Skeletal muscle cell (primary cell): ENCODE measurements around the gene GPR137.

Experiments
- DNase-seq: peaks from one replicate; pipeline ENCODE4 v3.0.0-alpha.2; 2010; ENCODE audit warnings: low read depth
- H3K4me3 ChIP-seq: 2 replicates; pipeline ENCODE4 v1.5.1; 2011; ENCODE audit warnings: low read depth, mild to moderate bottlenecking, control low read depth, low read length, moderate library complexity

The GPR137 gene

GRCh38 chr11:64262271-64263002 lies 23.2 kb upstream of the GPR137 start:
- no peak for DNase-seq
- no peak overlapping the region for H3K4me3 ChIP-seq

- DNase-seq = no peak
These were observed 22.4 kb upstream of the GPR137 start for GRCh38 chr11:64263021-64263946.

DNA sequence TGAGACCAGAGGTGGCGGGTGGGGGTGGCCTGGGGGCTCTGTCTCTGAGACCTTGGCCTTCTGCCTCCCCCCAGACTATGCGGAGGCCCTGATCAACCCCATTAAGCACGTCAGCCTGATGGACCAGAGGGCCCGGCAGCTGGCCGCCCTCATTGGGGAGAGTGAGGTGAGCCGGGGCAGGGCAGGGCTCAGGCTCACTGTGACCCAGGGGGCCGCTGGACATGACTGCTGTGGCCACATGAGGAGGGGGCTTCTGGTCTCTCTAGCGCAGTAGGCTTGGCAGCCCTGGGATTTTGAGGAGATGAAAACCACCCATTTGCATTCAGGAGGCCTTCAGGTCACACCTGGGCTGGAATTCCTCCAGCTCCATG lies 21.7 kb upstream of the GPR137 start:
- DNase-seq = no peak
- H3K4me3 ChIP-seq = no peak overlapping the region

More at GRCh38 chr11:64263021-64263946, 22.4 kb upstream of the GPR137 start:
- no peak overlapping the region for H3K4me3 ChIP-seq

- H3K4me3 ChIP-seq = no peak overlapping the region
- no peak for DNase-seq
These were observed 21.2 kb upstream of the GPR137 start for GRCh38 chr11:64264371-64264852.

DNA sequence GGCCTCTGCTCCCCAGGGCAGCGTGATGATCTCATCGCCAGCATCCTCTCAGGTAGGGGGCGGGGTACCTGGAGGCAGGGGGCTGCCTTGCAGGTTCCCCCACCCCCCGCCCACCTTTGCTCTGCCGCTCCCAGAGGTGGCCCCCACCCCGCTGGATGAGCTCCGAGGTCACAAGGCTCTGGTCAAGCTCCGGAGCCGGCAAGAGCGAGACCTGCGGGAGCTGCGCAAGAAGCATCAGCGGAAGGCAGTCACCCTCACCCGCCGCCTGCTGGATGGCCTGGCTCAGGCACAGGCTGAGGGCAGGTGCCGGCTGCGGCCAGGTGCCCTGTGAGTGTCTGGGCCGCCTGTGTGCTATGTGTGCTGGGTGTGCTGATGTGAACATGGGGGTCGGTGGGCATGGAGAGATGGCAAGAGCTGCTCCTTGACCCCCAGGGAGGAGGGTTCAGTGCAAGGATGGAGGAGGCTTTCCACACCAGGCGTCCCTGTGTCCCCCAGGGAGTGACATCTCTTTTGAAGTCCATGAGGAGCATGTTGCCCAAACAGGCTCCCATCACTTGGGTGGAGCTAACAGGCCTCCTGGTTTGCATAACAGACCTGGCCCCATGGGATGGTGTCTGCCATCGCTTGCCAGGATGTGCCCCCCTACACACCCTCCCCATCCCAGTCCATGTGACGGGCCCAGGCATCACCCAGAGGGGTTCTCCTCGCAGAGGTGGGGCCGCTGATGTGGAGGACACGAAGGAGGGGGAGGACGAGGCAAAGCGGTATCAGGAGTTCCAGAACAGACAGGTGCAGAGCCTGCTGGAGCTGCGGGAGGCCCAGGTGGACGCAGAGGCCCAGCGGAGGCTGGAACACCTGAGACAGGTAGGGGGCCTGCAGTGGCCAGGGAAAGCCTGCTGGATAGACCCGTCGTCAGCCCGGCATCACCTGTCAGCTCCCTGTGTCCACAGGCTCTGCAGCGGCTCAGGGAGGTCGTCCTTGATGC lies 20.2 kb upstream of the GPR137 start:
- no peak for DNase-seq
- no peak overlapping the region for H3K4me3 ChIP-seq

- DNase-seq = no peak
- no peak overlapping the region for H3K4me3 ChIP-seq
These were observed 19.3 kb upstream of the GPR137 start for GRCh38 chr11:64266339-64266738.

DNA sequence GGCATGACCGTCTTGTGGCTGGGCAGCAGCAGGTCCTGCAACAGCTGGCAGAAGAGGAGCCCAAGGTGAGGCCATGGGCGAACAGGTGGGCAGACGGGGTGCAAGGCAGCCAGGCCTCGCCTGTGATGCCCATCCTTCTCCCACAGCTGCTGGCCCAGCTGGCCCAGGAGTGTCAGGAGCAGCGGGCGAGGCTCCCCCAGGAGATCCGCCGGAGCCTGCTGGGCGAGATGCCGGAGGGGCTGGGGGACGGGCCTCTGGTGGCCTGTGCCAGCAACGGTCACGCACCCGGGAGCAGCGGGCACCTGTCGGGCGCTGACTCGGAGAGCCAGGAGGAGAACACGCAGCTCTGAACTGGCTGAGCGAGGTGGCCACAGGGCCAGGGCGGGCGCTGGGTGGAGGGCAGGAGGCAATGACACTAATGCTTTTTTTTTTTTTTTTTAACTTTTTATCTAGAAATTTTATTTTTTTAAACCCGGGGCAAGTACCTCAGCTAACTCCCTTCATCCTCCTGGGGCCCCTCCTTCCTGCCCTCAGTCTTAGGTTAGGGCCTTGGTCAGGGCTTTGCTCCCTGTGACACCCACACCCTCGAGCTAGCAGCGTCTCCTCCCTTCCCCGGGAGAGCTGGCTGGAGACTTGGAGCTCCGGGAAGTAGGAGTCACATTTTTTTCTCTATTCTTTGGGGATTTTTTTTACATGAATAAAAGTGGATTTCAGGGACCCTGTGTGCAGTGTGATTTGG lies 18.3 kb upstream of the GPR137 start:
- no peak for DNase-seq
- no peak overlapping the region for H3K4me3 ChIP-seq

GRCh38 chr11:64268025-64268892 lies 17.4 kb upstream of the GPR137 start:
- H3K4me3 ChIP-seq = peak overlapping the region; percentile 71

DNA sequence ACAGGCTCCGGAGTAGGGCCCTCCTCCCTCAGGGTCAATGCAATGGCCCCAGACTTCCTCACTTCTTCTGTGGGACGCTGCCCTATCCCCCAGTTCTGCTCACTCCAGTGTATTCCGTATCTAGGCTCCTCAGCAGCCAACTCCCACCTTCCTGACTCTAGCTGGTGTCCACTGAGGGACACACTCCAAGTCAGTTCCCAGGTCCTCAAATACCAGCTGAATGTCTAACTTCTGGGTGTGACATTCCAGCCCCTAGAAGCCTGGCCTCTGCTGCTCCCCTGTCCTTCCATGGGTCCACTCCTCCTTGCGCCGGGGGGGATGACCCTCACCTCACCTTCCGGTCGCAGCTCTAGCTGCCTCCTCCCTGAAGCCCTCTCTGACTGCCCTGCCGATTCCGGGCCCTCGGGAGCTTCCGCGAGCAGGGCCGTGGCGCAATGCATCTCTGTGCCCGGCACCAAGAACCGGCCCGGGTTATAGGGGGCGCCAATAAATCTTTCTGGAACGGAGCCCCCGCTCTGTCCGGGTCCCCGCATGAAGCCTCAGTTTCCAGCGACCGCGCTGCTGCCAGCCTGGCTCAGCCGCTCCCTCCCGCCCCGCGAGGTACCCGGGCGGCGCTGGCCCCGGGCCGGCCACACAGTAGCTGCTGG lies 16.6 kb upstream of the GPR137 start:
- no peak for DNase-seq
- H3K4me3 ChIP-seq = peak overlapping the region; percentile 71

More at GRCh38 chr11:64268025-64268892, 17.4 kb upstream of the GPR137 start:
- no peak for DNase-seq

GRCh38 chr11:64269540-64270220 lies 16.0 kb upstream of the GPR137 start:
- DNase-seq = peak; percentile 99

GRCh38 chr11:64275031-64275800 lies 10.4 kb upstream of the GPR137 start:
- H3K4me3 ChIP-seq = no peak overlapping the region
- DNase-seq = no peak

More at GRCh38 chr11:64269540-64270220, 16.0 kb upstream of the GPR137 start:
- H3K4me3 ChIP-seq = peak overlapping the region; percentile 71

DNA sequence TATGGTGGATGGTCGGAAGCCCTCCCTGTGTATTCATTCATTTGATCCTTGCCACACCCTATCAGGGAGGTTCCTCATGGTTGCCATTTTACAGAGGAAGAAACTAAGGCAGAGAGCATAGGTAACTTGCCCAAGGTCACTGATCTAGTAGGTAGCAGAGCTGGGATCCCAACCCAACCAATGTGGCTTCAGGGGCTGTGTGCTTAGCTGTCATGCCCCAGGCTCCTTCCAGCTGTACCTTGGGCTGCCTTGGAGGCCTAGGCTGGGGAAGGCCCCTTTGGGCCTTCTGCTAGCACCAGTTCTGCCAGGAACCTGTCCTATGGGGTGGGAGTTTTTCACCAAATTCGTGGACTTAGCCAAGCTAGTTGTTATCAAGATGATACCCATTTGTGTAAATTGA lies 9.8 kb upstream of the GPR137 start:
- no peak overlapping the region for H3K4me3 ChIP-seq
- no peak for DNase-seq

GRCh38 chr11:64276653-64277431 lies 8.8 kb upstream of the GPR137 start:
- DNase-seq = no peak

GRCh38 chr11:64278576-64279190 lies 7.0 kb upstream of the GPR137 start:
- no peak for DNase-seq
- H3K4me3 ChIP-seq = no peak overlapping the region

More at GRCh38 chr11:64276653-64277431, 8.8 kb upstream of the GPR137 start:
- no peak overlapping the region for H3K4me3 ChIP-seq
